Immature natural killer cell (primary cell): ENCODE measurements around the gene MUC5B. TPM values are rescaled to one million over a fixed set of nuclear protein-coding genes. Genes with fewer than 3 reads are reported as not detected.

ENCODE experiments used
- DNase-seq, 3 donors: peaks; one replicate each; pipeline ENCODE4 v3.0.0; 2022; ENCODE audit warnings: mixed read lengths in 1 of 3
- H3K27ac Mint-ChIP-seq, 6 donors: one replicate each; pipeline ENCODE4 v1.8.0; 2020; ENCODE audit warnings: mixed read lengths in 6 of 6, mild to moderate bottlenecking in 5 of 6, inconsistent platforms in 4 of 6, moderate library complexity in 3 of 6
- H3K27me3 Mint-ChIP-seq, 3 donors: one replicate each; pipeline ENCODE4 v1.8.0; 2020 to 2021; ENCODE audit warnings: low read depth in 3 of 3, mild to moderate bottlenecking in 3 of 3, mixed read lengths in 3 of 3, moderate library complexity in 3 of 3, inconsistent platforms in 1 of 3
- H3K36me3 Mint-ChIP-seq, 3 donors: one replicate each; pipeline ENCODE4 v1.8.0; 2020; ENCODE audit warnings: mixed read lengths in 3 of 3, inconsistent platforms in 2 of 3, mild to moderate bottlenecking in 2 of 3
- H3K4me1 Mint-ChIP-seq, 2 donors: one replicate each; pipeline ENCODE4 v1.8.0; 2020; ENCODE audit warnings: inconsistent platforms in 2 of 2, mild to moderate bottlenecking in 2 of 2, mixed read lengths in 2 of 2, moderate library complexity in 1 of 2
- H3K4me3 Mint-ChIP-seq, 5 donors: one replicate each; pipeline ENCODE4 v1.8.0; 2020; ENCODE audit warnings: mild to moderate bottlenecking in 5 of 5, mixed read lengths in 5 of 5, inconsistent platforms in 3 of 5, moderate library complexity in 3 of 5
- H3K9me3 Mint-ChIP-seq, 6 donors: one replicate each; pipeline ENCODE4 v1.8.0; 2020; ENCODE audit warnings: mild to moderate bottlenecking in 6 of 6, mixed read lengths in 6 of 6, inconsistent platforms in 4 of 6, moderate library complexity in 3 of 6
- polyA plus RNA-seq, 3 donors: library from polyadenylated mRNA; unstranded; fragments of 300-500 nt; fragmentation: Illumina TruSeq; gene quantifications; one replicate each; pipeline ENCODE4 v1.2.3, GENCODE V29; 2021

Gene MUC5B
- polyA plus RNA-seq, 3 donors from 2014 or later: not detected

- H3K27me3 Mint-ChIP-seq: peaks cover 0 to 2% (median 0%) of the 10 kb centered on the region in 3 donors
- no peaks in the 10 kb centered on the region for H3K9me3 Mint-ChIP-seq
- no peak for DNase-seq
- H3K27ac Mint-ChIP-seq: no peak overlapping the region
- no peaks in the 10 kb centered on the region for H3K36me3 Mint-ChIP-seq
- no peaks in the 10 kb centered on the region for H3K4me1 Mint-ChIP-seq
- no peak overlapping the region for H3K4me3 Mint-ChIP-seq
Observed at GRCh38 chr11:1233351-1234053, 10.6 kb downstream of the MUC5B start.

DNA sequence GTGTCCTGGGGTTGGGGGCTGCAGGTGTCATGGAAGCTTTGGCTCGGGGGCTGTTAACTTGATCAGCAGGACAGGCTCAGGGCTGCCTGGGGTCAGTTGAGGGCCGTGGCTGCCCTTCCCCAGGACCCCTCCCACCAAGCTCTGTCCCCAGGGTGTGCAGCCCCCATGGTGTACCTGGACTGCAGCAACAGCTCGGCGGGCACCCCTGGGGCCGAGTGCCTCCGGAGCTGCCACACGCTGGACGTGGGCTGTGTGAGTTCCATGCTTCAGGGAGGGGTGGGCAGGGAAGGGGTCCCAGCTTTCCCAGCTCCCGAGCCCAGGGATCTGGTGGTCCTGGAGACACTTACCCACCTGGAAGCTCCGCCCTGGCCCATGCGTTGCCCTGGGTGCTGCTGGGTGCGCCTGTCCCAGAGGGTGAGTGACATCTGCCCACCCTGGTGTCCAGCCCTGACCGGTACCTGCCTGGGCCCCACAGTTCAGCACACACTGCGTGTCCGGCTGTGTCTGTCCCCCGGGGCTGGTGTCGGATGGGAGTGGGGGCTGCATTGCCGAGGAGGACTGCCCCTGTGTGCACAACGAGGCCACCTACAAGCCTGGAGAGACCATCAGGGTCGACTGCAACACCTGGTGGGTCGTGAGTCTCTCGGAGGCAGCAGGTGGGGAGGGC is 11.3 kb downstream of the MUC5B start:
- no peak overlapping the region for H3K4me3 Mint-ChIP-seq
- H3K4me1 Mint-ChIP-seq: no peaks in the 10 kb centered on the region
- H3K27ac Mint-ChIP-seq: no peak overlapping the region
- no peaks in the 10 kb centered on the region for H3K36me3 Mint-ChIP-seq
- DNase-seq: no peak
- peaks cover 0 to 2% (median 0%) of the 10 kb centered on the region in 3 donors for H3K27me3 Mint-ChIP-seq
- H3K9me3 Mint-ChIP-seq: no peaks in the 10 kb centered on the region

DNA sequence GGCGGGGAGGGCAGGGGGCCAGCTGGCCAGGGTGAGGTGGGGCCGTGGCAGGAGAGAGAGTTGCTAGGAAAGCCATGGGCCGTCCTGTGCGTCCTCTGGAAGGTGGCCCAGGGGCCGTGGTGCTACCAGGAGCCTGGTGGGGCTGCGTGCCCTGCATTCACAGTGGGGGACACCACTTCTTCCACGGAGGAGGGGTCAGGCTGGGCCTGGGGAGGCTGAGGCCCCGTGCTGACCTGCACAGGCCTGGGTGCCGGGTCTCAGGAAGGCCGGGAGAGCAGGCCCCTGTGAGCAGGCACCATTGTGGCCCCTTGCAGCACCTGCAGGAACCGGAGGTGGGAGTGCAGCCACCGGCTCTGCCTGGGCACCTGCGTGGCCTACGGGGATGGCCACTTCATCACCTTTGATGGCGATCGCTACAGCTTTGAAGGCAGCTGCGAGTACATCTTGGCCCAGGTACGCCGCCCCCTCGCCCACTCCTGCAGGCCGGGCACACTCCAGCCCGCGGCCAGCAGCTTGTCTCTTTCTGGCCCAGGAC is 12.0 kb downstream of the MUC5B start:
- no peak overlapping the region for H3K4me3 Mint-ChIP-seq
- H3K27me3 Mint-ChIP-seq: peaks cover 0 to 2% (median 0%) of the 10 kb centered on the region in 3 donors
- no peaks in the 10 kb centered on the region for H3K36me3 Mint-ChIP-seq
- no peak overlapping the region for H3K27ac Mint-ChIP-seq
- no peaks in the 10 kb centered on the region for H3K9me3 Mint-ChIP-seq
- no peak for DNase-seq
- no peaks in the 10 kb centered on the region for H3K4me1 Mint-ChIP-seq

- Mint-ChIP-seq H3K36me3 (no peaks in the 10 kb centered on the region), H3K27ac (no peak overlapping the region), H3K27me3 (peaks cover 0 to 2% (median 0%) of the 10 kb centered on the region in 3 donors), H3K4me1 (no peaks in the 10 kb centered on the region), H3K9me3 (no peaks in the 10 kb centered on the region), H3K4me3 (no peak overlapping the region)
- no peak for DNase-seq
Observed at GRCh38 chr11:1235306-1235900, 12.5 kb downstream of the MUC5B start.

DNA sequence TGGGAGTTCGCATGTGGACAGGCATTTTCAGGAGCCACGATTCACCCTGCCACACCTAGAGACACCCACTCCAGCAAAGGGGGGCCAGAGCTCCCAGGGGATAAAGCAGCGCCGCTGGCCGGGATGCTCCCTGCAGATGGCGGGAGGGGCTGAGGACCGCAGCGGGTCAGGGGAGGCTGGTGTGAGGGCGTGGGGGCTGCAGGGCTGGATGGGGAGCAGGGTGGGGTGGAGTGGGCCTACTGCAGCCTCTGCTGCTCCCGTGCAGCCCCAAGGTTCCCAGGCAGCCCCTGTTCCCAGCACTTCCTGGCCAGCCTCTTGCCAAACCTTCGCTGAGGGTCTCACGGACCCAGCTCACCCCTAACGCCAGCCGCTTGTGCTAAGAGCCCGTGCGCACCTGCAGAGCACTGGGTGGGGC is 13.0 kb downstream of the MUC5B start:
- Mint-ChIP-seq H3K36me3 (no peaks in the 10 kb centered on the region), H3K27ac (no peak overlapping the region), H3K9me3 (no peaks in the 10 kb centered on the region), H3K4me1 (no peaks in the 10 kb centered on the region), H3K27me3 (no peaks in the 10 kb centered on the region), H3K4me3 (no peak overlapping the region)
- DNase-seq: no peak

GRCh38 chr11:1236316-1237127 is 13.7 kb downstream of the MUC5B start:
- no peaks in the 10 kb centered on the region for H3K4me1 Mint-ChIP-seq
- no peaks in the 10 kb centered on the region for H3K36me3 Mint-ChIP-seq
- no peak overlapping the region for H3K27ac Mint-ChIP-seq
- no peaks in the 10 kb centered on the region for H3K9me3 Mint-ChIP-seq
- H3K4me3 Mint-ChIP-seq: no peak overlapping the region
- no peak for DNase-seq
- H3K27me3 Mint-ChIP-seq: no peaks in the 10 kb centered on the region

- Mint-ChIP-seq H3K36me3 (no peaks in the 10 kb centered on the region), H3K27ac (no peak overlapping the region), H3K4me1 (peaks cover 0 to 4% of the 10 kb centered on the region in 2 donors), H3K4me3 (no peak overlapping the region), H3K27me3 (no peaks in the 10 kb centered on the region), H3K9me3 (no peaks in the 10 kb centered on the region)
- no peak for DNase-seq
Observed at GRCh38 chr11:1237128-1237580, 14.3 kb downstream of the MUC5B start.

GRCh38 chr11:1237851-1238250 is 15.0 kb downstream of the MUC5B start:
- H3K27ac Mint-ChIP-seq: no peak overlapping the region
- no peaks in the 10 kb centered on the region for H3K36me3 Mint-ChIP-seq
- peaks cover 0 to 11% of the 10 kb centered on the region in 2 donors for H3K4me1 Mint-ChIP-seq
- DNase-seq: no peak
- no peak overlapping the region for H3K4me3 Mint-ChIP-seq
- no peaks in the 10 kb centered on the region for H3K9me3 Mint-ChIP-seq
- peaks cover 0 to 3% (median 0%) of the 10 kb centered on the region in 3 donors for H3K27me3 Mint-ChIP-seq

GRCh38 chr11:1238767-1239595 is 16.1 kb downstream of the MUC5B start:
- no peak overlapping the region for H3K4me3 Mint-ChIP-seq
- no peak overlapping the region for H3K27ac Mint-ChIP-seq
- H3K4me1 Mint-ChIP-seq: peaks cover 0 to 11% of the 10 kb centered on the region in 2 donors
- no peaks in the 10 kb centered on the region for H3K36me3 Mint-ChIP-seq
- peaks cover 0 to 3% (median 0%) of the 10 kb centered on the region in 3 donors for H3K27me3 Mint-ChIP-seq
- no peak for DNase-seq
- H3K9me3 Mint-ChIP-seq: no peaks in the 10 kb centered on the region

DNA sequence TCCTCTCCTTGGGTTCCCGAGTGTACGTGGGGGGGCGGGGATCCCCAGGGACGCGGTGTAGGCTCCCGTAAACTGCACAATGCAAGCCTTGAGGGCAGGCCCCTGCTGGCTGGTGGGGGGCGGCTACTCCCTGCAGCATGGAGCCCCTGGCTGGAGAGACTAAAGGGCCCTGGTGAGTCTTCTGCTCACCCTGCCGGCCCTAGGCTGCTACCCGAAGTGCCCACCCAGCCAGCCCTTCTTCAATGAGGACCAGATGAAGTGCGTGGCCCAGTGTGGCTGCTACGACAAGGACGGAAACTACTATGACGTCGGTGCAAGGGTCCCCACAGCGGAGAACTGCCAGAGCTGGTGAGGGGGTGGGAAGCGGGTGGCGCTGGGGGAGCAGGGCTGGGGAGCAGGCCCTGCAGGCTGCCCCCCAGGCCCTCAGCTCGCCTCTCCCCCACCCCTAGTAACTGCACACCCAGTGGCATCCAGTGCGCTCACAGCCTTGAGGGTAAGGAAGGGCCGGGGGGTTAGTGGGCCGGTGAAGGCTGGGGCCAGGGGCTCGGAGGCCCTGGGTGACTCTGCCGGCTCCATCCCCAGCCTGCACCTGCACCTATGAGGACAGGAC is 16.8 kb downstream of the MUC5B start:
- no peaks in the 10 kb centered on the region for H3K9me3 Mint-ChIP-seq
- no peaks in the 10 kb centered on the region for H3K36me3 Mint-ChIP-seq

DNA sequence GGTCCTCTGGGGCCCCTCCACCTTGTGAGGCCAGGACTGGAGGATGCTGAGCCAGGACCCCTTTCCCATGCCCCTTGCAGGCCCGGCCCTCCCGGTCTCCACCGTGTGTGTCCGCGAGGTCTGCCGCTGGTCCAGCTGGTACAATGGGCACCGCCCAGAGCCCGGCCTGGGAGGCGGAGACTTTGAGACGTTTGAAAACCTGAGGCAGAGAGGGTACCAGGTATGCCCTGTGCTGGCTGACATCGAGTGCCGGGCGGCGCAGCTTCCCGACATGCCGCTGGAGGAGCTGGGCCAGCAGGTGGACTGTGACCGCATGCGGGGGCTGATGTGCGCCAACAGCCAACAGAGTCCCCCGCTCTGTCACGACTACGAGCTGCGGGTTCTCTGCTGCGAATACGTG is 17.9 kb downstream of the MUC5B start:
- peaks cover 0 to 3% (median 0%) of the 10 kb centered on the region in 3 donors for H3K27me3 Mint-ChIP-seq
- H3K4me1 Mint-ChIP-seq: peaks cover 0 to 14% of the 10 kb centered on the region in 2 donors
- H3K27ac Mint-ChIP-seq: no peak overlapping the region
- H3K36me3 Mint-ChIP-seq: no peaks in the 10 kb centered on the region
- no peak overlapping the region for H3K4me3 Mint-ChIP-seq
- H3K9me3 Mint-ChIP-seq: no peaks in the 10 kb centered on the region
- no peak for DNase-seq

More for the DNA sequence above, 16.8 kb downstream of the MUC5B start:
- DNase-seq: no peak
- Mint-ChIP-seq H3K27me3 (peaks cover 0 to 3% (median 0%) of the 10 kb centered on the region in 3 donors), H3K4me1 (peaks cover 0 to 14% of the 10 kb centered on the region in 2 donors), H3K27ac (peak overlapping the region in 1 of 6 donors; percentile 48), H3K4me3 (no peak overlapping the region)

GRCh38 chr11:1241706-1242105 is 18.8 kb downstream of the MUC5B start:
- Mint-ChIP-seq H3K9me3 (peaks cover 0 to 2% (median 0%) of the 10 kb centered on the region in 6 donors), H3K27ac (peak overlapping the region in 2 of 6 donors; percentile 43 to 58), H3K36me3 (no peaks in the 10 kb centered on the region), H3K4me1 (peaks cover 0 to 18% of the 10 kb centered on the region in 2 donors), H3K27me3 (peaks cover 0 to 3% (median 0%) of the 10 kb centered on the region in 3 donors), H3K4me3 (no peak overlapping the region)
- DNase-seq: no peak
